ENCODE data around the gene LRRC63. TPM values are rescaled to one million over a fixed set of nuclear protein-coding genes. Genes with fewer than 3 reads are reported as not detected.

LRRC63 gene
- total and polyA plus RNA-seq, 12 donors, result 0.12 to 0.15 TPM; not detected in 10

- WGBS, 2 donors, result 85 to 89% methylated on average over 1 of the region's 1 CpG
- peaks cover 0 to 31% (median 15%) of the 10 kb centered on the region in 7 donors for H3K27me3 ChIP-seq
- ATAC-seq, result no peak
- intact Hi-C loops (cut with DNase I), result no loop called here
- TF ChIP-seq CTCF (IDR thresholded peaks at IDR 0.05), result no peak
- DNase-seq, result no peak
- peaks cover 0 to 23% (median 0%) of the 10 kb centered on the region in 9 donors for H3K4me1 ChIP-seq
- H3K36me3 ChIP-seq, result no peaks in the 10 kb centered on the region
- H3K9me3 ChIP-seq, result no peaks in the 10 kb centered on the region
- H3K4me3 ChIP-seq, result no peak overlapping the region
- no peak overlapping the region for H3K27ac ChIP-seq
Measured at GRCh38 chr13:46206143-46206542, 5.6 kb upstream of the LRRC63 start.

- WGBS, 2 donors, result 63 to 67% methylated on average over 7 of the region's 7 CpGs
- Histone ChIP-seq H3K27ac (no peak overlapping the region), H3K27me3 (peaks cover 0 to 41% (median 26%) of the 10 kb centered on the region in 7 donors), H3K9me3 (no peaks in the 10 kb centered on the region), H3K4me3 (no peak overlapping the region), H3K4me1 (peaks cover 0 to 24% (median 5%) of the 10 kb centered on the region in 9 donors), H3K36me3 (no peaks in the 10 kb centered on the region)
- intact Hi-C loops (cut with DNase I), result no loop called here
- TF ChIP-seq CTCF (IDR thresholded peaks at IDR 0.05), result no peak
- ATAC-seq, result no peak
- no peak for DNase-seq
Measured at GRCh38 chr13:46207828-46208227, 3.9 kb upstream of the LRRC63 start.

- H3K36me3 ChIP-seq, result no peaks in the 10 kb centered on the region
- H3K9me3 ChIP-seq, result peaks cover 0 to 3% (median 0%) of the 10 kb centered on the region in 11 donors
- peaks cover 0 to 33% (median 26%) of the 10 kb centered on the region in 7 donors for H3K27me3 ChIP-seq
- peak overlapping the region in 2 of 10 donors; percentile 57 to 65 for H3K4me3 ChIP-seq
- TF ChIP-seq CTCF (IDR thresholded peaks at IDR 0.05), result no peak
- WGBS, 2 donors, result 76 to 80% methylated on average over 6 of the region's 6 CpGs
- DNase-seq (no peak), ATAC-seq (no peak)
- H3K27ac ChIP-seq, result peak overlapping the region in 1 of 10 donors; percentile 73
- H3K4me1 ChIP-seq, result peaks cover 0 to 21% (median 5%) of the 10 kb centered on the region in 9 donors
- intact Hi-C loops (cut with DNase I), result no loop called here
Measured at GRCh38 chr13:46210362-46211083, 1.2 kb upstream of the LRRC63 start.

- H3K9me3 ChIP-seq, result peaks cover 0 to 3% (median 0%) of the 10 kb centered on the region in 11 donors
- DNase-seq (no peak), ATAC-seq (peak in 2 of 8 donors; percentile 25 to 37)
- peaks cover 0 to 33% (median 26%) of the 10 kb centered on the region in 7 donors for H3K27me3 ChIP-seq
- no peak for TF ChIP-seq CTCF (IDR thresholded peaks at IDR 0.05)
- intact Hi-C loops (cut with DNase I), result no loop called here
- no peaks in the 10 kb centered on the region for H3K36me3 ChIP-seq
- peak overlapping the region in 9 of 10 donors; percentile 21 to 65 (median 48) for H3K4me3 ChIP-seq
- peak overlapping the region in 2 of 10 donors; percentile 41 to 73 for H3K27ac ChIP-seq
- 14 to 22% methylated on average over 9 of the region's 9 CpGs for WGBS, 2 donors
- H3K4me1 ChIP-seq, result peaks cover 0 to 21% (median 5%) of the 10 kb centered on the region in 9 donors
Measured at GRCh38 chr13:46211116-46211482, 629 bp upstream of the LRRC63 start.
